GM12873 (cell line): Measurements from ENCODE around the gene CFAP210.

ENCODE experiments used
- TF ChIP-seq, protein P1 (sequence below): IDR thresholded peaks from 2 replicates; pipeline ENCODE4 v1.5.1; 2012; ENCODE audit warnings: low read depth, mild to moderate bottlenecking, moderate library complexity, low read length, control low read depth; ENCODE audit not compliant: insufficient read depth; ENCODE audit errors: missing control alignments

The CFAP210 gene

DNA sequence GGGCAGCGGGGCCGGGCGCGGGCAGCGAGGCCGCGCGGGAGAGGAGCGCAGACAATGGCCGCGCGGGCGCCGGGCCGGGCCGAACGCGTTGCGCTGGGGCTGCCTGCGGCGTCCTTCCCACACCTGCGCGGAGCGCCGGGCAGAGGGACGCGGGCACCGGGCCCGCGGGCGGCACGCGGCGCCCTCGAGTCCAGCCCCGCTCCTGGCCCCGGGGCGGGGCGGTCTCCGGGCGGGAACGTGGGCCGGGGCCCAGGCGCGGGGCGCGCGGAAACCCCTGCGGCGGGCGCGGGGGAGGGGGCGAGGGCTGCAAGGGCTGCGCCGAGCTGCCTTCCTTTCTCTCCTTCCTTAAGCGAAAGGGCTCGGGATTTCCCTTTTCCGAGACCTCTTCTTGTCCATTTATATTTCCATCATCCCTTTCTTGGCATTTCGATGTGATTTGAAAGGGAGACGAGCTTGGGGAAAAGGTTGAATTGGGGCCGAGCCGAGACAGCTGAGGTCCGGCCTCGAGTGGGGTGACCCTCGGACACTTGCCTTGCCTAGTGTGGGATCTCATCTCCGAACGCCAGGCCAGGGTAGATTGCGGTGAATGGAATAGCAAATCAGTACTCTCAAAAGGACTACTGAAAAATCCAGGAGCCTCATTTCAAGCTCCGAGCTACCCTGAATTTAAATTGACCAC, 40.1 kb upstream of the CFAP210 start:
- TF ChIP-seq, protein P1, sequence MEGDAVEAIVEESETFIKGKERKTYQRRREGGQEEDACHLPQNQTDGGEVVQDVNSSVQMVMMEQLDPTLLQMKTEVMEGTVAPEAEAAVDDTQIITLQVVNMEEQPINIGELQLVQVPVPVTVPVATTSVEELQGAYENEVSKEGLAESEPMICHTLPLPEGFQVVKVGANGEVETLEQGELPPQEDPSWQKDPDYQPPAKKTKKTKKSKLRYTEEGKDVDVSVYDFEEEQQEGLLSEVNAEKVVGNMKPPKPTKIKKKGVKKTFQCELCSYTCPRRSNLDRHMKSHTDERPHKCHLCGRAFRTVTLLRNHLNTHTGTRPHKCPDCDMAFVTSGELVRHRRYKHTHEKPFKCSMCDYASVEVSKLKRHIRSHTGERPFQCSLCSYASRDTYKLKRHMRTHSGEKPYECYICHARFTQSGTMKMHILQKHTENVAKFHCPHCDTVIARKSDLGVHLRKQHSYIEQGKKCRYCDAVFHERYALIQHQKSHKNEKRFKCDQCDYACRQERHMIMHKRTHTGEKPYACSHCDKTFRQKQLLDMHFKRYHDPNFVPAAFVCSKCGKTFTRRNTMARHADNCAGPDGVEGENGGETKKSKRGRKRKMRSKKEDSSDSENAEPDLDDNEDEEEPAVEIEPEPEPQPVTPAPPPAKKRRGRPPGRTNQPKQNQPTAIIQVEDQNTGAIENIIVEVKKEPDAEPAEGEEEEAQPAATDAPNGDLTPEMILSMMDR = no peak

DNA sequence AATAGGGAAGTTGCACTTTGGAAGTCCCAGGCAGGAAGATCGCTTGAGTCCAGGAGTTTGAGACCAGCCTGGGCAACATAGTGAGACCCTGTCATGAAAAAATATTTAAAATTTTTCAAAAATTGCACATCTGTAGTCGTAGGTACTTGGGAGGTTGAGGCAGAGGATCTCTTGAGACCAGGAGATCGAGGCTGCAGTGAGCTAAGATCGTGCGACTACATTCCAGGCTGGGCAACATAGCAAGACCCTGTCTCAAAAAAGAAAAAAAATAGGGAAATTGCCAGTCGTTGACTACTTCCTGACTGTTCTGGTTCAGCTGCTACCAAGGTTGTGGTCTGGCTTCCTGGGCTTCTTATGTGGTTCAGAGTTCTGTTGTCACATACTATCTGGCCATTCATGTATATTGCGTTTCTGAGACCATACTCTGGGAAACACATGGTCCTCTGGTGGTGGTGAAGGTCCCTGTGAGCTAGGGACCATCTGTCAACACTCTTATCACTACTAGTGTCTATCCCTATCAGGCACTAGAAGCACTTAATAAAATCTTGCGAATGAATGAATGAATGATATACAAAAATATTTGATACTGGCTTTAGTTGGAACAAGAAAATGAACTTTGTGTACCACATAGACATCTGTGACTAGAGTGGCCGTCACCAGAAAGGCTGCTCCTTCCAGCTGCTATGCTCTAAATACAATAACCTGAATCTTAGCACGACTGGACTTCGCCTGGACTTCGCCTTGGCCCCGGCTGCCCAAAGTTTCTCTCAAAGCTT, 38.6 kb upstream of the CFAP210 start:
- TF ChIP-seq, protein P1 = no peak

DNA sequence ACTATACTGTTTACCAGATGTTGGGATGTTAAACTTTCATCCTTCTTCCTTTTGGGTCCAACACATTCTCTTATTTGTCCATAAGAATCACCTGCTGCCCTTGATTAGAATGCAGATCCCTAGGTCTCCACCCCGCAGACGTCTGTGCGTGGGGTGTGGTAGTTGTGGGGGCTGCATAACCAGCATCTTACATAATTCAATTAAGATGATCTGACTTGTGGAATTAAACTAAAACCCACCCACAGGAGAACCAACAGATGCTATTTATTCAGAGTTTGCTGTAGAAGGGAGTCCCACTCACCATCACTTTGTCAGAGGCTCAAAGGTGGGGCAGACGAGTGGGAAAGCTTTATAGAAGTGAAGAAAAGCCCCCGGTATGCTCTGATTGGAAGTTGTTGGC, 37.9 kb upstream of the CFAP210 start:
- TF ChIP-seq, protein P1 = no peak

DNA sequence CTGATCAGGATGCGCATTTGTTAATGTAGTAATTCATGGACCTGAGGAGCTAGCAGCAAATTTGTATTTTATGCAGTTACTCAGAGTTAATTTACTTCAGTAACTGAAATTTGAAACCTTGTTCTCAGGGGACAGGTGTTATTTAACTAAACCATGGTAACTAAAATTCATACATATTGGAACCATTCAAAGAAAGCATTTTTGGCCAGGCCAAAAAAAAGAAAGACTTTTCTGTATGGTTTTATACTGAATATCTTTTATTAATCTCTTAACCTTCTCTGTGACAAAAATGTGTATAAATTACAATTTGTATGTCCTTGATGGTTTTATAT, 35.0 kb upstream of the CFAP210 start:
- TF ChIP-seq, protein P1 = no peak

DNA sequence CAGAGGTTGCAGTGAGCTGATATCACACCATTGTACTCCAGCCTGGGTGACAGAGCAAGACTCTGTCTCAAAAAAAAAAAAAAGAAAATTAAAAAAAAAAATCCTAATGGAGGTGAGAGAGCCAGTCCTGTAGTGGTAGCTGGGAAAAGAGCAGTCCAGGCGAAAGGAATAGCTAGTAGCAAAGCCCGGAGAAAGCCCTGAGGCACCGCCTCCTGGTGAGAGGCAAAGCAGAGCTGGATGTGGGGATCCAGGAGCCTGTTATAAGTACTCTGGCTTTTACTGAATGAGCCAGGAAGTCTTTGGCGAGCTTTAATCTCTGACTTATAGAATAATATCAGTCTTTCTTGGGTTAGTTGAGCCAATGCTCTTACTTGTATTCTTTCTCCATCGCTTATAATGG, 32.9 kb upstream of the CFAP210 start:
- TF ChIP-seq, protein P1 = no peak

DNA sequence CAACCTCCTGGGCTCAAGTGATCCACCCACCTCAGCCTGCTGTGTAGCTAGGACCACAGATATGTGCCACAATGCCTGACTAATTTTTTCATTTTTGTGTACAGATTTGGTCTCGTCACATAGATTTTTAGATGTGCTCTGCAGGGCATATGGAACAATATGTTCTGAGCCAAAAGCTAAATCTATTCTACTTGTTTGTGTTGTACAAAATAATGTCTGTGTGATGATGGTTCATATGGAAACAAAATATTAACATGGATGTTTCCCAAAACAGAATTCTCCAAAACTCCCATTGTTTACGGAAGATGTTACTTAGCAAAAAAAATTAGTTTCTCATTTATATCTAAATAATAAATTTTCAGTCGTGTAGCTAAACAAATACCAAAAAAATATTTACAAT, 26.8 kb upstream of the CFAP210 start:
- TF ChIP-seq, protein P1 = no peak

DNA sequence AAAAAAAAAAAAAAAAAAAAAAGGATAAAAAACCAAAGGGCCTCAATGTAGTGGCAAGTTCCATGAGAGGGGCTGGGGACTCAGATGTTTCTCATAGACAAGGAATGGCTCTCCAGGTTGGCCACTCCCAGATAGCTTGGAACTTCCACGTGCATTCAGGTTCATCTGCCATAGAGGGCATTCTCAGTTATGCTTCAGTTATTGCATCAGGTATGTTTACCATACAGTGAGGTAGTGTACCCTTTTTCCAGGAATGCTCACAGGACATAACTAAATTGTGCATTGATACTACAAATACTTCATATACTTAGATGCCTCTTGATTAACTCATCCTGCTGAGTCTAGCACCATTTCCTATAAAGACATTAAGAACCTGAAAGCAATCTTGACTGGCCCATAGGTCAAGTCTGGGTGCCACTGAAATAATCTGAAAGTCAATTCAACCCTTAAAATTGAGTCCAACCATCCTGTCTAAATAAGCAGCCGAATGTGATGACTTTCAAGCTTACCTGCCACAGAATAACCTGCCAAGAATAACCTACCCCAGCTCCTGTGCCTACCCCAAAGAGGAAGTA, 24.8 kb upstream of the CFAP210 start:
- TF ChIP-seq, protein P1 = no peak
